ENCODE data around the gene ERAS. TPM values are rescaled to one million over a fixed set of nuclear protein-coding genes. Genes with fewer than 3 reads are reported as not detected.

Gene ERAS
- total and polyA plus RNA-seq, 2 experiments from 2014 or later, result 1.3 to 2.4 TPM

DNA sequence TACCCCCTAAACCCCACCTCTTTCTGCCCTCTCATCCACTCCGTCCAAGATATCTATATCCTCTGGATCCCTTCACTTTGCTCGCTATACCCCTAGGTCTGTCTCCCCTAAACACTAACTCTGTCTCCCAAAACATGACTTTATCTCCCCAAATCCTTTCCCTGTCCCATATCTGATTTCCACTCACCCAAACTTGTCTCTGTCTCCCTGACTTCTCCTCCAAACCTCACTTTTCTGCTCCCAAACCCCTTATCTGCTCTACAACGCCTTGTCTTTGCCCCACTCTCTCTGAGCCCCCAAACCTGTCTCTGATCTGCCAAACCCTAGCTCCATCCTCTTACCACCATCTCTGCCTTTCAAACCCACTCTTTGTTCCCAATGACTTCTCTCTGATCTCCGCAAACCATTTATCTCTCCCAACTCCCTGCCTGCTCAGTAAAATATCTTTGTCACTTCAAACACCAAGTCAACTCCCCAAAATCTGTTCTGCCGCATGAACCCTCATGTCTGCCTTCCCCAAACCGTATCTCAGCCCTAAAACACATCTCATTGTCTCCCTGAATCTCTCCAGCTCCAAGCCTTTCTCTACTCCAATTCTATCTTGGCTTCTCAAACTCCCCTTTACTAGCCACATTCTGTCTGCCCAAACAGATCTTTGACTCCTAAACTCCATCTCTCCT is 39.3 kb upstream of the ERAS start:
- no peaks in the 10 kb centered on the region for H3K9me2 ChIP-seq (ENCODE audit: insufficient read depth)
- H3K79me2 ChIP-seq (replicated peaks; ENCODE audit: insufficient read depth), result no peaks in the 10 kb centered on the region
- DNase-seq (ENCODE audit: low spot score) (no peak), ATAC-seq (no peak)
- no peaks in the 10 kb centered on the region; the same call in 2 of the 3 replicates for H3K36me3 Mint-ChIP-seq (ENCODE audit: low read depth)
- no peak overlapping the region for H3K27ac ChIP-seq (ENCODE audit: low read depth)
- no peaks in the 10 kb centered on the region for H3K4me1 ChIP-seq (ENCODE audit: insufficient read depth)
- H3K4me2 ChIP-seq, result no peak overlapping the region
- H2AFZ ChIP-seq, result no peak overlapping the region
- H3K27me3 ChIP-seq (ENCODE audit: insufficient read depth), result no peaks in the 10 kb centered on the region
- no peaks in the 10 kb centered on the region; the same call in 2 of the 3 replicates for H3K4me1 Mint-ChIP-seq
- H3F3A ChIP-seq (replicated peaks; ENCODE audit: low read depth), result no peaks in the 10 kb centered on the region
- H3K27me3 Mint-ChIP-seq (ENCODE audit: insufficient read depth, low read depth, poor library complexity), result peaks cover 5% of the 10 kb centered on the region
- no peaks in the 10 kb centered on the region for H4K20me1 ChIP-seq (replicated peaks; ENCODE audit: insufficient read depth)
- no peak overlapping the region for H3K4me3 Mint-ChIP-seq
- no peaks in the 10 kb centered on the region for H3K36me3 ChIP-seq (ENCODE audit: insufficient read depth)
- no peak overlapping the region; the same call in 1 of the 2 replicates for H3K27ac Mint-ChIP-seq
- H3K4me3 ChIP-seq, result no peak overlapping the region
- no peak for TF ChIP-seq EZH2 (IDR thresholded peaks at IDR 0.05; ENCODE audit: low read depth, unreplicated experiment)
- TF ChIP-seq, protein P1, sequence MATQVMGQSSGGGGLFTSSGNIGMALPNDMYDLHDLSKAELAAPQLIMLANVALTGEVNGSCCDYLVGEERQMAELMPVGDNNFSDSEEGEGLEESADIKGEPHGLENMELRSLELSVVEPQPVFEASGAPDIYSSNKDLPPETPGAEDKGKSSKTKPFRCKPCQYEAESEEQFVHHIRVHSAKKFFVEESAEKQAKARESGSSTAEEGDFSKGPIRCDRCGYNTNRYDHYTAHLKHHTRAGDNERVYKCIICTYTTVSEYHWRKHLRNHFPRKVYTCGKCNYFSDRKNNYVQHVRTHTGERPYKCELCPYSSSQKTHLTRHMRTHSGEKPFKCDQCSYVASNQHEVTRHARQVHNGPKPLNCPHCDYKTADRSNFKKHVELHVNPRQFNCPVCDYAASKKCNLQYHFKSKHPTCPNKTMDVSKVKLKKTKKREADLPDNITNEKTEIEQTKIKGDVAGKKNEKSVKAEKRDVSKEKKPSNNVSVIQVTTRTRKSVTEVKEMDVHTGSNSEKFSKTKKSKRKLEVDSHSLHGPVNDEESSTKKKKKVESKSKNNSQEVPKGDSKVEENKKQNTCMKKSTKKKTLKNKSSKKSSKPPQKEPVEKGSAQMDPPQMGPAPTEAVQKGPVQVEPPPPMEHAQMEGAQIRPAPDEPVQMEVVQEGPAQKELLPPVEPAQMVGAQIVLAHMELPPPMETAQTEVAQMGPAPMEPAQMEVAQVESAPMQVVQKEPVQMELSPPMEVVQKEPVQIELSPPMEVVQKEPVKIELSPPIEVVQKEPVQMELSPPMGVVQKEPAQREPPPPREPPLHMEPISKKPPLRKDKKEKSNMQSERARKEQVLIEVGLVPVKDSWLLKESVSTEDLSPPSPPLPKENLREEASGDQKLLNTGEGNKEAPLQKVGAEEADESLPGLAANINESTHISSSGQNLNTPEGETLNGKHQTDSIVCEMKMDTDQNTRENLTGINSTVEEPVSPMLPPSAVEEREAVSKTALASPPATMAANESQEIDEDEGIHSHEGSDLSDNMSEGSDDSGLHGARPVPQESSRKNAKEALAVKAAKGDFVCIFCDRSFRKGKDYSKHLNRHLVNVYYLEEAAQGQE (IDR thresholded peaks at IDR 0.05; ENCODE audit: unreplicated experiment), result no peak
- TF ChIP-seq JUNB (IDR thresholded peaks at IDR 0.05; ENCODE audit: unreplicated experiment), result no peak
- TF ChIP-seq, protein P2, sequence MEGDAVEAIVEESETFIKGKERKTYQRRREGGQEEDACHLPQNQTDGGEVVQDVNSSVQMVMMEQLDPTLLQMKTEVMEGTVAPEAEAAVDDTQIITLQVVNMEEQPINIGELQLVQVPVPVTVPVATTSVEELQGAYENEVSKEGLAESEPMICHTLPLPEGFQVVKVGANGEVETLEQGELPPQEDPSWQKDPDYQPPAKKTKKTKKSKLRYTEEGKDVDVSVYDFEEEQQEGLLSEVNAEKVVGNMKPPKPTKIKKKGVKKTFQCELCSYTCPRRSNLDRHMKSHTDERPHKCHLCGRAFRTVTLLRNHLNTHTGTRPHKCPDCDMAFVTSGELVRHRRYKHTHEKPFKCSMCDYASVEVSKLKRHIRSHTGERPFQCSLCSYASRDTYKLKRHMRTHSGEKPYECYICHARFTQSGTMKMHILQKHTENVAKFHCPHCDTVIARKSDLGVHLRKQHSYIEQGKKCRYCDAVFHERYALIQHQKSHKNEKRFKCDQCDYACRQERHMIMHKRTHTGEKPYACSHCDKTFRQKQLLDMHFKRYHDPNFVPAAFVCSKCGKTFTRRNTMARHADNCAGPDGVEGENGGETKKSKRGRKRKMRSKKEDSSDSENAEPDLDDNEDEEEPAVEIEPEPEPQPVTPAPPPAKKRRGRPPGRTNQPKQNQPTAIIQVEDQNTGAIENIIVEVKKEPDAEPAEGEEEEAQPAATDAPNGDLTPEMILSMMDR (conservative IDR thresholded peaks at IDR 0.05; ENCODE audit: low read depth in 2 of 2), result no peak
- no peak for TF ChIP-seq STAT1 (IDR thresholded peaks at IDR 0.05; ENCODE audit: unreplicated experiment)
- TF ChIP-seq, protein P3, sequence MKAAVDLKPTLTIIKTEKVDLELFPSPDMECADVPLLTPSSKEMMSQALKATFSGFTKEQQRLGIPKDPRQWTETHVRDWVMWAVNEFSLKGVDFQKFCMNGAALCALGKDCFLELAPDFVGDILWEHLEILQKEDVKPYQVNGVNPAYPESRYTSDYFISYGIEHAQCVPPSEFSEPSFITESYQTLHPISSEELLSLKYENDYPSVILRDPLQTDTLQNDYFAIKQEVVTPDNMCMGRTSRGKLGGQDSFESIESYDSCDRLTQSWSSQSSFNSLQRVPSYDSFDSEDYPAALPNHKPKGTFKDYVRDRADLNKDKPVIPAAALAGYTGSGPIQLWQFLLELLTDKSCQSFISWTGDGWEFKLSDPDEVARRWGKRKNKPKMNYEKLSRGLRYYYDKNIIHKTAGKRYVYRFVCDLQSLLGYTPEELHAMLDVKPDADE (IDR thresholded peaks at IDR 0.05), result no peak
- TF ChIP-seq POLR2AphosphoS5 (IDR thresholded peaks at IDR 0.05; ENCODE audit: low read depth), result no peak
- TF ChIP-seq EZH2phosphoT487 (IDR thresholded peaks at IDR 0.05; ENCODE audit: unreplicated experiment), result no peak
- no peak for TF ChIP-seq ZNF114 (CRISPR knock-in tag; IDR thresholded peaks at IDR 0.05)
- no peak for TF ChIP-seq NANOG (IDR thresholded peaks at IDR 0.05; ENCODE audit: borderline replicate concordance)
- TF ChIP-seq, protein P4, sequence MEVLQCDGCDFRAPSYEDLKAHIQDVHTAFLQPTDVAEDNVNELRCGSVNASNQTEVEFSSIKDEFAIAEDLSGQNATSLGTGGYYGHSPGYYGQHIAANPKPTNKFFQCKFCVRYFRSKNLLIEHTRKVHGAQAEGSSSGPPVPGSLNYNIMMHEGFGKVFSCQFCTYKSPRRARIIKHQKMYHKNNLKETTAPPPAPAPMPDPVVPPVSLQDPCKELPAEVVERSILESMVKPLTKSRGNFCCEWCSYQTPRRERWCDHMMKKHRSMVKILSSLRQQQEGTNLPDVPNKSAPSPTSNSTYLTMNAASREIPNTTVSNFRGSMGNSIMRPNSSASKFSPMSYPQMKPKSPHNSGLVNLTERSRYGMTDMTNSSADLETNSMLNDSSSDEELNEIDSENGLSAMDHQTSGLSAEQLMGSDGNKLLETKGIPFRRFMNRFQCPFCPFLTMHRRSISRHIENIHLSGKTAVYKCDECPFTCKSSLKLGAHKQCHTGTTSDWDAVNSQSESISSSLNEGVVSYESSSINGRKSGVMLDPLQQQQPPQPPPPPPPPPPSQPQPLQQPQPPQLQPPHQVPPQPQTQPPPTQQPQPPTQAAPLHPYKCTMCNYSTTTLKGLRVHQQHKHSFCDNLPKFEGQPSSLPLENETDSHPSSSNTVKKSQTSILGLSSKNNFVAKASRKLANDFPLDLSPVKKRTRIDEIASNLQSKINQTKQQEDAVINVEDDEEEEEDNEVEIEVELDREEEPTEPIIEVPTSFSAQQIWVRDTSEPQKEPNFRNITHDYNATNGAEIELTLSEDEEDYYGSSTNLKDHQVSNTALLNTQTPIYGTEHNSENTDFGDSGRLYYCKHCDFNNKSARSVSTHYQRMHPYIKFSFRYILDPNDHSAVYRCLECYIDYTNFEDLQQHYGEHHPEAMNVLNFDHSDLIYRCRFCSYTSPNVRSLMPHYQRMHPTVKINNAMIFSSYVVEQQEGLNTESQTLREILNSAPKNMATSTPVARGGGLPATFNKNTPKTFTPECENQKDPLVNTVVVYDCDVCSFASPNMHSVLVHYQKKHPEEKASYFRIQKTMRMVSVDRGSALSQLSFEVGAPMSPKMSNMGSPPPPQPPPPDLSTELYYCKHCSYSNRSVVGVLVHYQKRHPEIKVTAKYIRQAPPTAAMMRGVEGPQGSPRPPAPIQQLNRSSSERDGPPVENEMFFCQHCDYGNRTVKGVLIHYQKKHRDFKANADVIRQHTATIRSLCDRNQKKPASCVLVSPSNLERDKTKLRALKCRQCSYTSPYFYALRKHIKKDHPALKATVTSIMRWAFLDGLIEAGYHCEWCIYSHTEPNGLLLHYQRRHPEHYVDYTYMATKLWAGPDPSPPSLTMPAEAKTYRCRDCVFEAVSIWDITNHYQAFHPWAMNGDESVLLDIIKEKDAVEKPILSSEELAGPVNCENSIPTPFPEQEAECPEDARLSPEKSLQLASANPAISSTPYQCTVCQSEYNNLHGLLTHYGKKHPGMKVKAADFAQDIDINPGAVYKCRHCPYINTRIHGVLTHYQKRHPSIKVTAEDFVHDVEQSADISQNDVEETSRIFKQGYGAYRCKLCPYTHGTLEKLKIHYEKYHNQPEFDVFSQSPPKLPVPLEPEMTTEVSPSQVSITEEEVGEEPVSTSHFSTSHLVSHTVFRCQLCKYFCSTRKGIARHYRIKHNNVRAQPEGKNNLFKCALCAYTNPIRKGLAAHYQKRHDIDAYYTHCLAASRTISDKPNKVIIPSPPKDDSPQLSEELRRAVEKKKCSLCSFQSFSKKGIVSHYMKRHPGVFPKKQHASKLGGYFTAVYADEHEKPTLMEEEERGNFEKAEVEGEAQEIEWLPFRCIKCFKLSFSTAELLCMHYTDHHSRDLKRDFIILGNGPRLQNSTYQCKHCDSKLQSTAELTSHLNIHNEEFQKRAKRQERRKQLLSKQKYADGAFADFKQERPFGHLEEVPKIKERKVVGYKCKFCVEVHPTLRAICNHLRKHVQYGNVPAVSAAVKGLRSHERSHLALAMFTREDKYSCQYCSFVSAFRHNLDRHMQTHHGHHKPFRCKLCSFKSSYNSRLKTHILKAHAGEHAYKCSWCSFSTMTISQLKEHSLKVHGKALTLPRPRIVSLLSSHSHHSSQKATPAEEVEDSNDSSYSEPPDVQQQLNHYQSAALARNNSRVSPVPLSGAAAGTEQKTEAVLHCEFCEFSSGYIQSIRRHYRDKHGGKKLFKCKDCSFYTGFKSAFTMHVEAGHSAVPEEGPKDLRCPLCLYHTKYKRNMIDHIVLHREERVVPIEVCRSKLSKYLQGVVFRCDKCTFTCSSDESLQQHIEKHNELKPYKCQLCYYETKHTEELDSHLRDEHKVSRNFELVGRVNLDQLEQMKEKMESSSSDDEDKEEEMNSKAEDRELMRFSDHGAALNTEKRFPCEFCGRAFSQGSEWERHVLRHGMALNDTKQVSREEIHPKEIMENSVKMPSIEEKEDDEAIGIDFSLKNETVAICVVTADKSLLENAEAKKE (CRISPR knock-in tag; IDR thresholded peaks at IDR 0.05), result no peak
- no peak for TF ChIP-seq CREB1 (CRISPR knock-in tag; IDR thresholded peaks at IDR 0.05; ENCODE audit: low read depth)
- no peak for TF ChIP-seq ZNF331 (CRISPR knock-in tag; IDR thresholded peaks at IDR 0.05; ENCODE audit: low read depth)
- no peaks in the 10 kb centered on the region; the same call in 1 of the 3 replicates for H3K9me3 Mint-ChIP-seq
